NCI-H2107 treated with DMSO at 0.1 percent for 48 hours (cell line): Measurements from ENCODE around the gene HEATR5A.
"Not testable (repeated sequence)": the region's sequence is repeated elsewhere in the genome, so short reads cannot be mapped to it uniquely, and the experiment has no call there.

ENCODE experiments used
- DNase-seq: peaks from one replicate; lab custom pipeline; 2025; ENCODE audit not compliant: unreplicated experiment; lab: John Stamatoyannopoulos, UW

The HEATR5A gene

GRCh38 chr14:31331395-31331794, 89.0 kb downstream of the HEATR5A start:
- DNase-seq: not testable (repeated sequence)

- not testable (repeated sequence) for DNase-seq
These were observed 90.4 kb downstream of the HEATR5A start for GRCh38 chr14:31329876-31330521.

- DNase-seq: no peak
These were observed 94.2 kb downstream of the HEATR5A start for GRCh38 chr14:31326111-31326510.

DNA sequence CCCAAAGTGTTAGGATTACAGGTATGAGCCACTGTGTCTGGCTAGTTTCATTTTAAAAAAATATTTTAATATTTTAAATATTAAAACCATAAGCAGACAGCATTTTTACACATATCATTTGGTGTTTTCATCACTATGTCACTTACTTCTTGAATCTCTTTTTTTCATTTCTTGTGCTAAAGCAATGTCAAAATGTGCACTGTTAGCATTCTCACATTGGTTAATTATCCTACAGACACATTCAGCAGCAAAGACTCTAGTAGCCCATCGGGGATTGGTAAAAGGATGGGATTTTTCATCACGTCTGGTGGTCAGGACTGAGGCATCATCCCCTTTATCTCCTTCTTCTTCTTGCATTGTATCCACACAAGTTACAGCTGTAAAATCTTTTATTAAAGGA, 96.9 kb downstream of the HEATR5A start:
- no peak for DNase-seq

DNA sequence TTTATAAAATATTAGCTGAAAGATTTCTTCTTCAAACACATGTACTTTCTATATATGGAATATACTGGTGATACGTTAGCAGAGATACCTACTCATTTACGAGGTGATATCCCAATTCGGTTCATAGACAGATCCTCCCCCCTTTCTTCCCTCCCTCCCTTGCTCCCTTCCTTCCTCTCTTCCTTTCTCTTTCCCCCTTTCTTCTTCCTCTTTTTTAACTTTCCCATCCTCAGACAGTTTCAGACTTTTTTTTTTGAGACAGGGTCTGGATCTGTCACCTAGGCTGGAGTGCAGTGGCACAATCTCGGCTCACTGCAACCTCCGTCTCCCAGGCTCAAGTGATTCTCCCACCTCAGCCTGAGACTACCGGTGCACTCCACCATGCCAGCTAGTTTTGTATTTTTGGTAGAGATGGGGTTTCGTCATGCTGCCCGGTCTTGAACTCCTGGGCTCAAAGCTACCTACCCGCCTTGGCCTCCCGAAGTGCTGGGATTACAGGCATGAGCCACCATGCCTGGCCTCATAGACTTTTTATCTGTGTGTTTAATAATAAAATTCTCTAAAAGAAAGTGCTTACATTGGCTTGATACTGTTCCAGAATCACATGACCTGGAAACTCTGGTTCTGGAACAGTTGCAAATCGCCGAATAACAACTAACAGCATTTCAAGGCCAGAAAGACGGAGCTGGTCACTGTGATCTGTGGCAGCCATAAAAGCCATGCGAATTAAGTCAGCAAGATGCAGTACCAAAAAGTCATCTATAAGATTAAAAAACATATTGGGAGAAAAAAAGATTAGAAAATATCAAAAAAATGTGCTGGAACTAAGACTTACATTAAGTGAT, 99.2 kb downstream of the HEATR5A start:
- no peak for DNase-seq

DNA sequence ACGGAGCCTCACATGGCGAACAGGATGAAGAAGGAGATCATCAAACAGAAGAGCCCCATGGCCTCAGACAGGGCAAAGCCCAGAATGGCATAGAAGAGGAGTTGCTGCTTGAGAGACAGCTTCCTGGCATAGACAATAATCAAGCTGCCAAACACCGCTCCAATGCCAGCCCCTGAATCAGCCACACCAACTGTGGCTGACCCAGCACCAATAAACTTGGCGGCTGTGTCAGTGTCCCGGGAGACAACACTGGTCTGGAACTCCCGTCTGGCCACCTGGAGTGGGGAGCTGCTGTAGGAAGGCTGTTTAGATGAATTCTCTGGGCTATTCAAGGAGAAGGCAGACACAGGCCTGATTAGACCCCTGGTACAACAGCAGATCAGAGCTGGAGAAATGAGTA, 100.1 kb downstream of the HEATR5A start:
- no peak for DNase-seq

GRCh38 chr14:31319701-31320100, 100.6 kb downstream of the HEATR5A start:
- DNase-seq: no peak

GRCh38 chr14:31312934-31313333, 107.4 kb downstream of the HEATR5A start:
- DNase-seq: no peak

DNA sequence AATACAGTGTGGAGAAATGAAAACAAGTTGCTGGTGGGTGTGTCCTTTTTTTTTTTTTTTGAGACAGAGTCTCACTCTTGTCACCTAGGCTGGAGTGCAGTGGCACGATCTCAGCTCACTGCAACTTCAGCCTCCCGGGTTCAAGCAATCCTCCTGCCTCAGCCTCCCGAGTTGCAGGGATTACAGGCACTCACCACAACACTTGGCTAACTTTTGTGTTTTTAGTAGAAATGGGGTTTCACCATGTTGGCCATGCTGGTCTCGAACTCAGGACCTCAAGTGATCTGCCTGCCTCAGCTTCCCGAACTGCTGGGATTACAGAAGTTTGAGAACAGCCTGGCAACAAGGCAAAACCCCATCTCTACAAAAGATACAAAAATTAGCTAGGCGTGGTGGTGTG, 108.0 kb downstream of the HEATR5A start:
- not testable (repeated sequence) for DNase-seq

DNA sequence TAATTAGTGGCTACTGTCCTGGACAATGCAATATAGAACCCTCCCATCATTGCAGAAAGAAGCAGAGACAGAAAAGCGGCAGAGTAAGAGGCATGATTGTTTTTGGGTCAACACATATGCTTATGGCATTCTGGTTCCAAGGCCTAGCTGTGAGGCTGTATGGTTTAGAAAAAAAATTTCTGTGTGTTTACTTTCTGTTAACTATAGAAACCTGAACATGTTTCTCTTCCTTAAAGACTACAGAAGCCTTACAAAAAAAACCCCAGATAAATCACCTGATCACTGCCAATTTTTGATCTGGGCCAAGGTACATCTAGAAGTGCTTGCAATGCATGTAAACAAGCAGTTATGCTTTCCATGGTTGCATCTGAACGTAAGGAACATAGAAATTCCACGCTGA, 112.7 kb downstream of the HEATR5A start:
- no peak for DNase-seq

DNA sequence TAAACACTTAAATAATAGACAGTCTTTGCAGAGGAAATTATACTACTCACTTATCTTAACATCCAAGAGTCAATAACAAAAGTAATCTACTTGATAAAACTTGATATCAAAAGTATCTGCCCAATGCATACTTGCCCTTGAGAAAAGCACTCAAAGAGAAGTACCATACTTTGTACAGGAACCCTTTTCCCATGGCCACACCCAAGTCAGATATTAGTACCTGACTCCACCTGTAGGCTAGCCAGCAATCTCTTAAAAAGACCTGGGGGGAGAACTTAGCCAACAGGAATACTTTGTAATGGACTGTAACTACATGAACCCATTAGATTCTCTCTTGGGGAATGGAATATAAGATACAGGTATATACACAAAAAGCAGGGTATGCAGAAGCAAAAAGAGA, 113.2 kb downstream of the HEATR5A start:
- DNase-seq: no peak

DNA sequence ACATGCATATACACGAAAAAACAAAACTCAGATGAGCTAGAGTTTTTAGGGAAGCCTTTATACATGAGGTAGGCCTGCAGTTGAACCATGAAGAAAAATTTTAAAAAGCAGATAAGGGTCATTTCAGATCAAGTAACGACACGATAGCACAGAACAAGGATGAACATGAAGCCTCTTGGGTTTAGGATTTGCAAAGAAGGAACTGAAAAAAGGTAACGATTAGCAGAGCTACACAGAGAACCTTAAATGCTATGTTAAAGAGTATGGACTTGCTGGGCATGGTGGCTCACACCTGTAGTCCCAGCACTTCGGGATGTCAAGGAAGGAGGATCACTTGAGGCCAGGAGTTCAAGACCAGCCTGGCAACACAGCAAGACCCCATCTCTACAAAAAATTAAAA, 116.7 kb downstream of the HEATR5A start:
- DNase-seq: no peak

- DNase-seq: no peak
These were observed 119.5 kb downstream of the HEATR5A start for GRCh38 chr14:31300883-31301282.

DNA sequence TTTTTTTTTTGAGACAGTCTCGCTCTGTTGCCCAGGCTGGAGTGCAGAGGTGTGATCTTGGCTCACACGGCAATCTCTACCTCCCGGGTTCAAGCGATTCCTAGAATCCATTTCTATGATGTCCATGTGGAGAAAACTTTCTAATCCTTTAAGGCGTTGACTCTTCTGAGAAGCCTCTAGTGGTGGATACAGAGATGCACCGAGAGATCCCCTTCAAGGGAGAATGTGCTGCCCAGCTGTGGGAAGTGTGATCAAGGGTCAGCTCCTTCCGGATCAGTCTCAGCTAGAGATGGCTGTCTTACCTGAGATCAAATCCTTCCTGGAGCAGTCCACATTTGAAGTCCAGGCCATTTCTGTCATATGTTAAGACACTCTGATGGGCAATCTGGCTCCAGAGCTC, 120.1 kb downstream of the HEATR5A start:
- DNase-seq: no peak

GRCh38 chr14:31297701-31298344, 122.5 kb downstream of the HEATR5A start:
- DNase-seq: no peak

DNA sequence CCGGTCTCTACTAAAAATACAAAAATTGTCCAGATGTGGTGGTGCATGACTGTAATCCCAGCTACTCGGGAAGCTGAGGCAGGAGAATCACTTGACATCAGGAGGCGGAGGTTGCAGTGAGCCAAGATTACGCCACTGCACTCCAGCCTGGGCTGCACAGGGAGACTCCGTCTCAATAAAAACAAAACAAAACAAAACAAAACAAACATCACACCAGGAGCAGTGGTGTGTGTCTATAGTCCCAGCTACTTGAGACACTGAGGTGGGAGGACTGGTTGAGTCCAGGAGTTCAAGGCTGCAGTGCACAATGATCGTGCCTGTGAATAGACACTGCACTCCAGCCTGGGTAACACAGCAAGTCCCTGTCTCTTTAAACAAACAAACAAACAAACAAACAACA, 123.2 kb downstream of the HEATR5A start:
- DNase-seq: no peak

GRCh38 chr14:31294746-31295405, 125.5 kb downstream of the HEATR5A start:
- no peak for DNase-seq

DNA sequence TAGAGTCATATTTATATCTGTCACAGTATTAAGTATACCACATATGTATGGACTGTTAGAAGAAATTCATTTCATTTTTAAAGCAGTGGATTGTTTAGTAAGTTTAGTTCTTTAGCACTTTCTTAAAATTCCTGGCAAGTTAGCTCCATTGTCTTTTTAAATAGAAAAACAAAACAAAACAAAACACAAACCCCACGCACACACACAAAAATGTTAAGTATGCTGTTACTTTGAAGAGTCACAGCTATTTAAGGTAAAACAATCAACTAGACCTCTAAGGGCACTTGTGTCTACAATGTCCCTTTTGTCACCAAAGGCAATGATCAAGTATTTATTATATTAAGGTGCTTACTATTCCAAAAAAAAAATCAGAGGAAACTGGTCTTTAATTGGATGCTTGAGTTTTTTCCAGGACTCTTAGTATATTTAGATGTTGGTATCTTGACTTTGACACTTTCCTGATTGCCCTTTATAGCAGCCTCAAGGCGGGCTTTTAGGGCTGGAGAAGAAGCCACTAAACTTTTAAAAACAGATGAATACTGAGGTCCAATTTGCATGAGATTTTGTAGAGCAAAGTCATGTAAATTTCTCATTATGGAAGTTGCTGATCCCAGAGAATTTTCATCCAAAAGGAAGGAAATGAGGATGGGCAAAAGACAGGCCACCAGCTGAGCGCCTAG, 127.3 kb downstream of the HEATR5A start:
- no peak for DNase-seq

GRCh38 chr14:31291210-31291609, 129.1 kb downstream of the HEATR5A start:
- no peak for DNase-seq

DNA sequence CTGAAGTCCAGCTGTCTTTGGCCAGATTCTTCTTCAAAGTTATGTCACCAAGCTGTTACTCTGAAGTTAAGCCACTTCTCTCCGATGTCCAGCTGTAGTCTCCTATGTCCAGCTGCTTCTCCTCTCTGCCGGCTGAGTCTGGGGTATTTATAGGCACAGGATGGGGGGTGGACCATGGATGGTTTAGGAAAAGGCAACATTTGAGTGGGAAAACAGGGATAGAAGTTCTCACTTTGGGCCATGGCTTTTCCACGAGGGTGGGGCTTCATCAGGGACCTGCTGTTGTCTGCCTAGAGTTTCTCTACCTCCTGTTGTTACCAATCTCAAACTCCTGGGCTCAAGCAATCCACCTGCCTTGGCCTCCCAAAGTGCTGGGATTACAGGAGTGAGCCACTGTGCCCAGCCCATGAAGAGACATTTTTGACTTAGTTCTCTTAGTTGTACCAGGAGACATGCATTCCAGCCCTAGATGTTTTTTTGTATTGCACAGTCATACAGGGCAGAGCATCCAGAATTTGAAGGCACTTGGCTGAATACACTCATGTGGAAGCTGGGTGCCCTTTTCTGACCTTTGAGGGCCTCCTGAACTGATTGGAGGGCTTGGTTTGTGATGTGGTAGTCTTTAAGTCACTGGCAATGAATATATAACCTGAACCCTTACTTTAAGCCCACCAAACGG, 132.9 kb downstream of the HEATR5A start:
- DNase-seq: no peak
